Type B pancreatic cell (in vitro differentiated cells): ENCODE measurements around the gene AGAP3. TPM values are rescaled to one million over a fixed set of nuclear protein-coding genes. Genes with fewer than 3 reads are reported as not detected.

ENCODE experiments used
- DNase-seq: peaks from one replicate; pipeline ENCODE4 v3.0.0; 2021; ENCODE audit warnings: mixed read lengths; ENCODE audit not compliant: unreplicated experiment; ENCODE audit errors: extremely low spot score
- H3K27ac Mint-ChIP-seq: 2 replicates; pipeline ENCODE4 v1.8.0; 2021; ENCODE audit warnings: mild to moderate bottlenecking, mixed read lengths
- H3K27me3 Mint-ChIP-seq: 2 replicates; pipeline ENCODE4 v1.8.0; 2021; ENCODE audit warnings: mixed read lengths
- H3K36me3 Mint-ChIP-seq: 2 replicates; pipeline ENCODE4 v1.8.0; 2021; ENCODE audit warnings: mixed read lengths
- H3K4me1 Mint-ChIP-seq: one replicate; pipeline ENCODE4 v1.8.0; 2021; ENCODE audit warnings: mixed read lengths; ENCODE audit not compliant: unreplicated experiment
- H3K4me3 Mint-ChIP-seq: 2 replicates; pipeline ENCODE4 v1.8.0; 2021; ENCODE audit warnings: mild to moderate bottlenecking, mixed read lengths
- H3K9me3 Mint-ChIP-seq: 2 replicates; pipeline ENCODE4 v1.8.0; 2021; ENCODE audit warnings: mixed read lengths
- CTCF ChIP-seq: fragments of 200-600 bp; sonication (generic); conservative IDR thresholded peaks from 2 replicates; pipeline ENCODE4 v1.5.0; 2021; ENCODE audit warnings: antibody characterized with exemption, mild to moderate bottlenecking
- total RNA-seq: library from RNA; stranded (reverse); gene quantifications from 2 replicates; pipeline ENCODE4 v1.2.1, GENCODE V29; 2021; ENCODE audit warnings: low replicate concordance

Gene AGAP3
- total RNA-seq, 1 donor from 2014 or later = 114 TPM

DNA sequence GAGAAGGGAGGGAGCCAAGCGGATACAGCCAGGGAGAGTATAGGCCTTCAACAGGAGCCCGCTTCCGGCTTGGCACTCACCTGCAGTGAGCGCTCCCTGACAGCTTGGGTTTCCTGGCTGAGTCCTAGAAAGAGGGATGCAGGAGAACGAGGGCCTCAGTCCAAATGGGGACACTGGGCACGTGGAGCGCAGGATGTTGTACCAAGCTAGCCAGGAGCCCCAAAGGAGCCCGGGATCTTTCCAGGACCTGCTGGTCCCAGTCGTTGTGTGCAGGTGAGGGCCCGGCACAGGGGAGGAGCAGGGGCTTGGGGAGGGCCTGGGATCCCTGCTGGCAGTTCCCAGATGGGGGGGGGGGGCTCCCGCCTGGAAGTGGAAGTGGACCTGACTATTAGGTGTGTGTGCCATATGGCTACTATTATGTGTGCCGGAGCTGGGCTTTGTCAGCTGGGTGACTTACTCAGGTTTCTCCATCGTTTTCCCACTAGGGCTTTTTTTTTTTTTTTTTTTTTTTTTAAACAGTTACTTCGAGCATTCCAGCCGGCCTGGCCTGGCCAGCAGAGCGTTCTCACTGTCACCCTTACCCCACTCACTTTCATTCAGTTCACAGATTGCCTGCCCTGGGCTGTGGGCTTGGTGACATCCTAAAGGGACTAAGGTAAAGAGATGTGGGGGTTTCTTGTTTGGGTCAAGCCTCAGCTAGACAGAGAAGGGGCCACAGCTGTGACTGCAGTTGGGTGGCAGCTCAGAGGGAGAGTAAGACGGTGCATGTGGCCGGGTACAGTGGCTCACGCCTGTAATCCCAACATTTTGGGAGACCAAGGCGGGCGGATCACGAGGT is 3.8 kb downstream of the AGAP3 start:
- peak overlapping the region; percentile 90 for H3K4me3 Mint-ChIP-seq
- H3K27ac Mint-ChIP-seq = peak overlapping the region; percentile 91
- no peak for TF ChIP-seq CTCF
- no peak for DNase-seq
- no peaks in the 10 kb centered on the region for H3K27me3 Mint-ChIP-seq
- H3K9me3 Mint-ChIP-seq = no peaks in the 10 kb centered on the region
- peaks cover 33% of the 10 kb centered on the region for H3K4me1 Mint-ChIP-seq
- peaks cover 7% of the 10 kb centered on the region for H3K36me3 Mint-ChIP-seq

- Mint-ChIP-seq H3K27me3 (no peaks in the 10 kb centered on the region), H3K9me3 (no peaks in the 10 kb centered on the region), H3K4me1 (peaks cover 25% of the 10 kb centered on the region), H3K36me3 (peaks cover 7% of the 10 kb centered on the region), H3K4me3 (peak overlapping the region; percentile 4), H3K27ac (no peak overlapping the region)
- no peak for DNase-seq
- TF ChIP-seq CTCF = no peak
Measured at GRCh38 chr7:151091003-151091402, 4.7 kb downstream of the AGAP3 start.

DNA sequence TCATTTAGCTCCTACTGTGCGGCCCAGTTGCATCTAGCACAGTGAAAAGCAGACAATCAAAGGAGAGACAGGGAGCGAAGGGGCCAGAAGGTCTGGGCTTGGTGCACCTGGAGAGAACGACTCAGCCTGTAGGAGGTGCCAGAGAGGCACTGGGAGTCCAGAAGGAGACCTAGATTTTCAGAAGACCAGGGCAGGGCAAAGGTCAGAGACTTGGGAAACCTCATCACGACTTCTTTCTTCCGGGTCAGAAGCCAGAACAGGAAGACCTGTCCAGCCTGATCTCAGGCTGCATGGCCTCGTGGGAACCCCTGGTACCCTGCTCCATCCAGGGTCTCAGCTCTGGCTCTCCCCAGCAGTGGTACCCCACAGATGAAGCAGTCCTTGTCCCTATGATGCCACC is 5.2 kb downstream of the AGAP3 start:
- no peak for DNase-seq

DNA sequence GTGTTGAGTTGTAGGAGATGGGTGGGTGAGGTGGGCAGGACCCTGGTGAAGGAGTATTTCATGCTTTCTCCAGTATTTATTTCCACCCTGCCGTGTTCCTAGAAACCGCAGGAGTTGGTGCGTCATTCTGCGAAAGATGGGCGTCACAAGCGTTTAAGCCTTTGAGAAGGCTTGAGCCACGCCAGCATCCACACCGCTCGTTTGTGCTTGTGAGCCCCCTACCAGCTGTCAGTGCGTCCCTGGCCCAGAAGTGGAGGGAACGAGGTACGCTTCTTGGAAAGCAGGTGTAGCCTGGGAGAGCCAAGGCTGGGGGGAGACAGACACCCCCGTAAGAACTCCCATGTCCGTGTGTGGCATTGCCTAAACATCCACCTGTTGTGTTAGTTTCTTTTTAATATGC is 5.7 kb downstream of the AGAP3 start:
- Mint-ChIP-seq H3K27me3 (no peaks in the 10 kb centered on the region), H3K27ac (no peak overlapping the region), H3K36me3 (peaks cover 7% of the 10 kb centered on the region)

More for the DNA sequence above, 5.2 kb downstream of the AGAP3 start:
- Mint-ChIP-seq H3K9me3 (no peaks in the 10 kb centered on the region), H3K36me3 (peaks cover 7% of the 10 kb centered on the region), H3K27ac (no peak overlapping the region), H3K4me3 (peak overlapping the region; percentile 4), H3K4me1 (peaks cover 25% of the 10 kb centered on the region), H3K27me3 (no peaks in the 10 kb centered on the region)
- peak; percentile 66 for TF ChIP-seq CTCF

GRCh38 chr7:151093748-151094147 is 7.5 kb downstream of the AGAP3 start:
- H3K27me3 Mint-ChIP-seq = no peaks in the 10 kb centered on the region
- no peak for TF ChIP-seq CTCF
- no peaks in the 10 kb centered on the region for H3K9me3 Mint-ChIP-seq
- no peak overlapping the region for H3K27ac Mint-ChIP-seq
- no peak for DNase-seq
- H3K4me1 Mint-ChIP-seq = peaks cover 21% of the 10 kb centered on the region
- H3K4me3 Mint-ChIP-seq = no peak overlapping the region
- peaks cover 7% of the 10 kb centered on the region for H3K36me3 Mint-ChIP-seq

More for the DNA sequence above, 5.7 kb downstream of the AGAP3 start:
- no peak overlapping the region for H3K4me3 Mint-ChIP-seq
- H3K9me3 Mint-ChIP-seq = no peaks in the 10 kb centered on the region
- TF ChIP-seq CTCF = no peak
- peaks cover 25% of the 10 kb centered on the region for H3K4me1 Mint-ChIP-seq
- no peak for DNase-seq
